Erythroblast (primary cell): ENCODE data around the gene RBBP7.

ENCODE experiments used
- GATA1 ChIP-seq: IDR thresholded peaks from 2 replicates; pipeline ENCODE4 v1.6.1; 2011; ENCODE audit warnings: low read depth, mild to moderate bottlenecking, control low read depth, low read length, moderate library complexity
- POLR2A ChIP-seq: IDR thresholded peaks from 2 replicates; pipeline ENCODE4 v1.6.1; 2011; ENCODE audit warnings: mild to moderate bottlenecking, low read length

- TF ChIP-seq POLR2A (no peak), GATA1 (no peak)
Observed at GRCh38 chrX:16851421-16851820, 18.7 kb downstream of the RBBP7 start.
